HG03469 (cell line): ENCODE data around the gene VWF.

Experiments used
- ATAC-seq: cut with Tn5 transposase; IDR thresholded peaks from one replicate; pipeline ENCODE4 v1.9.1; 2021; ENCODE audit warnings: mild to moderate bottlenecking, moderate library complexity, moderate number of reproducible peaks; ENCODE audit not compliant: unreplicated experiment

The VWF gene

DNA sequence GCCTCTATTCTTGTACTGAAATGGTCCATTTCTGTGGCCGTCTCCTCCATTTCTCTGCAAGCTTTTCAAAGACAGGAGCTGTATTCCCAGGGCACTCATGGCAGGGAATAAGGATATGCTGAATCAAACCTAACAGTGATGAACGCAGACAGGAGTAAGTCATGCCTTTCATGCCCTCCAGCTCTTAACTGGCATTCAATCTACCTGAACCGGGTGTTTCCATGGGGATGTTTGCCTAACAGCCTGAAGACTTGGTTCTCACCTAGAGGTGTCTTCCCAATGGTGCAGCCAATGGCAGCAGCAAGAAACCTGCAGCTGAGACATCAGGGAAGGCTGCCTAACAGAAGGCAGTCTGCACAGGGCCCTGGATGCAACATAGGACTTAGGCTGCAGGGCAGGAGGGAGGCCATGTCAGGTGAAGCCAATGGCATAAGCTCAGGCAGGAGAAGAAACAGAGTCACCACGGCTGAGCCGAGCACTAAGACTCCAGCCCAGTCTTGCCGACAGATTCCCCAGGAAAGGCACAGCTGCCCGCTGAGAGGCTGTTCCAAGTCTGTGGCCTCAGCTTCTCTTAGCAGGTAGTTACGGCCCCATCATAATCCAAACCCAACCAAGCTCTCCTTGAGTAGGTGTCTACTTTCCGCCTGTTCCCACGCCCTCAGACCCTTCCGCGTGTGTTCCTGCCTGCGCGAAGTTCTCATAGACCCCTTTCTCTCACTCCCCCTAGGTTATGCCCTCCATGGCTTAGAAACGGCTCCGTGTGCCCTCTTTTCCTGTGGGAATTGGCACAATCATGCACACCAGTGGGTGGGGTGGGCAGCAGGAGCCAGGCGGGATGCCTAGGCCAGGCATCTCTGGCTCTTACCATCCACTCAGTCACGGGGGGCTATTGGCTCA is 44.1 kb downstream of the VWF start:
- no peak for ATAC-seq

DNA sequence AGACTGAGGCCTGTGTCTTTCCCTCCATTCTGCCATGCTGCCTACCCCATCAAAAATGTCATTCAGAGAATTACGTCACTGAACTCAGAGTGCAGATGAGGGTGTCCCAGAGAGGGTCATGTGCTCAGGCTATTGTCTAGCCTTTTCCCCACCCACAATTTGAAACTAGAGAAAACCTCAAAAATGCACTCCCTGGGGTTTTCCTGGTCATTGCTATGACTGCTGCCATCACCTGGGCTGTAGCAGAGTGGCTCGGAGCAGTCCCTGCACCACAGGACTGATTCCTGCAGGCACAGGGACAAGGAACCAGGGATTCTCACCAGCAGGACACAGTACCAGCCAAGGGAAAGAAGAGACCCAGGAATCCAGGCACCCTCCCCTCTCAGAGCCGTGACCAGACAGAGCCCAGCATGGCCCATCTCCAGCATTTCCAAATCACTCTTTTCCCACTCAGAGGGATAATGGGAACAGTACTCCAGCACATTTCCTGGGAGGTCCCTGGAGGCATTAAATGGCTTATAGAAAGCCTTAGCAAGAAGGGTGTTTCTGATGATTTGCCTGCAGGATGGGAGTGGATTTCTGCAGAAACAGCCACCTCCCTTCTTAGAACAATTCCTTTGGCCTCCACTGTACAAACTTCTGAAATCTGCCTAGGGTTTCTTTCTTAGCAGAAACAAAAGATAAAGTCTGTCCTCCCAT is 45.9 kb downstream of the VWF start:
- ATAC-seq, result no peak

DNA sequence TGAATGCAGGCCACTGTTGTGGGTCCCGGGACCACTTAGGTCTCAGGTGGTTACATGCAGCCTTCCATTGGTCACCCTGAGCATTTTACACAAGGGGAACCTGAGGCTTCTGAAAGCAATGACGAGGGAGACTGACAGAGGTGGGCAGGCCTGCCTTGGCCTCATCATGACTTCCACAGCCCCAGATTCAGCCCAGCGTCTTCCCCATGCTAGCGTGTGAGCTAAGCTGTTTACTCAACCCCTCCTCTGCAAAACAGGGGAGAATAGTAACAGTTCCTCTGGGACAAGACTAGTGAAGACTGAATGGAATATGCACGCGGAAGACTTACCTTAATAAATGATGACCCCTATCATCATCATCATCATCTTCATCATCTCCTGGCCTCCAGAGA is 46.8 kb downstream of the VWF start:
- no peak for ATAC-seq

DNA sequence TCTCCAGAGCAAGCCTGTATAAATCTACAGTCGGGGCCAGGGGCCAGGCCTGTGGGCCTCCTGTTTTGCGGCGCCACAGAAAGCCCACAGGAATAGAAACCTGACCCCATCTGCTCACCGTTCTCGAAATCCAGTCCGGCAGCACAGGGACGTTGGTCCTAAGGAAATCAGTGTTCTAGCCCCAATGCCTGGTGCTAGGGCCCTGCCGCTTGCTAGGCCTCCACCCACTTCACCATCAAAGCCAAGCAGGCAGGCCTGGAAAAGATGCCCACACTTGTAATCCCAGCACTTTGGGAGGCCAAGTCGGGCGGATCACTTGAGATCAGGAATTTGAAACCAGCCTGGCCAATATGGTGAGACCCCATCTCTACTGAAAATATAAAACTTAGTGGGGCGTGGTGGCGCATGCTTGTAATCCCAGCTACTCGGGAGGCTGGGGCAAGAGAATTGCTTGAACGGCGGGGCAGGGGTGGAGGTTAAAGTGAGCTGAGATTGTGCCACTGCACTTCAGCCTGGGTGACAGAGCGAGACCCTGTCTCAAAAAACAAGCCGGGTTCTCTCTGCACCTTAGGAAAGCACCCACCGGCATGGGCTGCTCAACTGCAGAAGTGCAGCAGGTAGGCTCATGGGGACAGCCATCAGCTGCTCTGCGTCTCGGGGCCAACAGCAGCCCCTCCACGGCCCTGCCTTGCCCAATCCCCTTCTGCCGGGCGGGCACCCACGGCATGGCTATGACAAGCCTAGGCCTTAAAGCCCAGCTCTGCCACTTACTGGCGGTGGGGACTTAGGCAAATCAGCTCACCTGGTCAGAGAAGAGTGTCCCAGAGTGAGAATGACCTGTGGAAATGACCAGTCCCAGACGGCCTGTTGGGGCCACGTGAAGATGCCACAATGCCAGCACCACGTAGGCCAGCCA is 47.4 kb downstream of the VWF start:
- ATAC-seq, result no peak

DNA sequence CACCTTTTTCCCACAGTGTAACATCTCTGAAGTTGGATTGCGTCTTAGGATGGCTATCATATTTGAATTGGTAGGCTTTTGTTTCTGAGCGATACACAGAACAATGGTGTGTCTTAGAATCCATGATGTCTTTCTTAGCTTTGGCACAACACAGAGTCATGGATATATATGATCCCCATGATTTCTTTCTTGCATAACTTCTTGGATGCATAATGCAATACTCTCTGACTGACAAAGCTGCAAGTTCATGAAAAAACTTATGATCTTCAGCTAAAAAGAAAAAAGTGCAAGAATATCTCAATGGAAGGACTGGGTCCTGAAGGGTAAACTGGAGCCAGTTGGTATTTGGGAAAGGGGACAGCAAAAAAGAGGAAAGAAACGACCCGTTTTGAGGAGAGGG is 48.1 kb downstream of the VWF start:
- no peak for ATAC-seq

DNA sequence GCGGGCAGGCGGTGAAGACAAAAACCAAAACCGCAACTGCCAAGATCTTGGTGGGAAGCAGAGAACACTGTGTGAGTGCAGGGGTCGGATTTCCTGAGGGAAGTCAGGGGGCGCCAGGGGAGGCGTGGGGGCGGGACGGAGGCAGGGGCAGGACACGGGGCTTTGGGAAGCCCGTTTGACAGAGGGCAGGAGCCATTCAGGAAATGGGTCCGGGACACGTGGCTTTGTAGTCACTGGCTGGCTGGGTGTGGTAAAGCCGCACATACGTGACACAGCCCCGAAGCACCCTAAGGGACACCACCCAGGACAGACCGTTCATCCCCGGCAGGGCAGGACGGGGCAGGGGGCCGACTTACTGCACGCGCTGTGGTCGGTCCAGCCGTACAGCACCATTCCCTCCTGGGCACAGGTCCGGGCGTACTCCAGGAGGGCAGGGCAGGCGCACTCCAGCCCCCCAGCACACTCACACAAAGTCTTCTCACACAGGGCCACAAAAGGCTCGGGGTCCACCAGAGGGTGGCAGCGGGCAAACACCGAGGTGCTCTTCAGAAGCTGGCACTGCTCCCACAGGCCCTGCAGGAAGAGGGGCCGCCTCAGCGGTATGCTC is 49.4 kb downstream of the VWF start:
- no peak for ATAC-seq

DNA sequence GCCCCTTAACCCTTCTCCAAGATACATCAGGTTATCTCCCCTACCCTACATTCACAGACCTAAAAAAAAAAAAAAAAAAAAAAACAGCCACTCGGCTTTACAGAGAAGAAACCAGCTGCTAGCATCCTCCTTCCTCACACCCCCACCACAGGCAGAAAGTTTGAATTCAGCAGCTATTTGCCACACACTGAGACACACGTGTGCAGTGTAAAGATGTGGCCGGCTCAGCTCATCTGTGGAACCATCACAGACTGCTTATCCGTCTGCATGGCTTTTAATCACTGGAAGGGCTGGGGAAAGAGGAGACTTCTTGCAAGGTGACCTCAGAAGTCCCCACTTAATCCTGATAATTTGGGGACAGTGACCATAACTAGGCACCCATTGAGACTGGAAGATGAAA is 50.0 kb downstream of the VWF start:
- ATAC-seq, result no peak

DNA sequence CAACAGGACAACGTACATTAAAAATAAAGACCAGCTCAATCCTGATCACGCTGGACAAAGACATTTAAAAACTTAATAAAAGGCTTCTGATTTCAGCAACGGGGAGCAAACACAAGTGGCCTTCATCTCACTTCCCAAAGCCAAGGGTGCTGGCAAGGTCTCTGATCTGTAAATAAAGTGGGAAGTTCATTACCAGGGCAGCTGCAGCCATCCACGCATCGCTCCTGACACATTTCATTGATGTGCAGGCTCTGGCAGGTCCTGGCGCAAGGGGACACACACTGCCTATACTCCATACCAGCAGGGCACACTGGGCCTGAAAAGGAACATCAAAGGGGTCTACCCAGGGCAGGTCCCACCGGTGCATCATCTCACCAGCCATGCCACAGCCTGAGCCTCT is 51.0 kb downstream of the VWF start:
- no peak for ATAC-seq

DNA sequence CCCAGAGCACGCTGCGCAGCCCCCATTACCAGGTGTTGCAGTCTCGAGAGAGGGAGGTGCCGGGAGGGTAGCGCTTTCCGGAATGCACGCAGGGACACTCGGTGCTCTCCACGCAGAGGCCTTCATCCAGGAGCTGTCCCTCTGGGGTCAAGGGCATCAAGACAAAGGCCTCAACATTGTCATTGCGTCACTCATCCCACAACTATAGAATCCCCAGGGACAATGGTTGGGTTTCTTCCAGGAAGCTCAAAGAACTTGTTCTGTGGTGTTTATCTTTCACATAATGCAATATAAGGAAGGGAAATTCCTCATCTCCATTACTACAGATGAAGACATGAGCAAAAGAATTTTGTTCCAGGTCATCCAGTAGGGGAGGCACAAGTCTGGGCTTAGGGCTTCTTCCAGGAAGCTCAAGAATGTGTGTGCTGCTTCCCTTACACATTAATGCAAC is 52.1 kb downstream of the VWF start:
- ATAC-seq, result no peak

DNA sequence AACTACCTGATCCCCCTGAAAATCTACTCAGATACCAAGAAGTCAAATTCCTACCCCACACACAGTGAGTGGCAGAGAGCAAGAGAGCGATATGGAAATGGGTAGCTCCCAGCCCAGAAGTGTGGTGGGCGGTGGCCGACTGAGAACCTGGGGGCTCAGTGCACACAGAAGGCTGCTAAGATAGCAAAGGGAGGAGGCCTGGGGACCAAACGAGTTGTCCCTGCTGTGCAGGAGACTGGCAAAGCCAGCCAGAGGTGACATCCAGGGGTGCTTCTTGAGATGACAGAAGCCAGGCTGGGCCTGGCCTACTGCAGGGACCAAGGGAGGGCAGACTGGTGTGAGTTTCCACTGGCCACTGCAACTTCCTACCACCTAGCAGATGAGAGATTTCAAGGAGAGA is 52.9 kb downstream of the VWF start:
- ATAC-seq, result no peak

DNA sequence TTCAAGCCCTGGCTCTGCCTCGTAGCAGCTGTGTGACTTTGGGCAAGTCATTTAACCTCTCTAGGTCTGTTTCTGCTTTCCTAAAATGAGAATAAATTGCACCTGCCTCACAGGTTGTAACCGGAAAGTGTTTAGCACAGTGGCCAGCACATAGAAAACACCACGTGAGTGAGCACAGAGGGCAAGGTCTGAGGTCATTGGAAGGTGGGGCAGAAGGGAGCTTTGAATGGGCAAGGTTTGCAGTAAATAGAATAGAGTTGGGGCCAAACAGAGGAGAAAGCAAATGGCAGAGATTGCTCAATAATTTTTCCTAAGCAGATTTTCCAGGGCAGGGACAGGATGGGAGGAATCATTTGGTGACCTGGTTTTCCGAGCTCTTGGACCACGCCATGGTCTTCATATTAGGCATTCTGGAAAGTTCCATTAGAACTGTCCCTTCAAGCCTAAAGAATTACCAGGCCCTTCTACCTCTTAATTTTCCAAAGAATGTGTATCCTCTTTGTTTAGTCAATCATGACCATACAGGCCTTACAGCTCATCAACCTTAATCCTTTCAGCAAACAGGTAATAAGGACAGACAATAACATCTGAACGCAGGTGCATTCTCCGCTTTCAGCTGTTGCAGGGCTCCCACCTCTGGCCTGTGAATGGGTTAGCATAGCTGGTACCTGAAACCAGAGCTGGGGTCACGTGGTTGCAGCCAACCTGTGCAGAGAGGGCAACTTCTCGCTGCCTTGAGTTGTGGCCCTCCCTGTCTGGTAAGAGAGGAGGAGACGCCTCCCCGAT is 53.8 kb downstream of the VWF start:
- no peak for ATAC-seq

DNA sequence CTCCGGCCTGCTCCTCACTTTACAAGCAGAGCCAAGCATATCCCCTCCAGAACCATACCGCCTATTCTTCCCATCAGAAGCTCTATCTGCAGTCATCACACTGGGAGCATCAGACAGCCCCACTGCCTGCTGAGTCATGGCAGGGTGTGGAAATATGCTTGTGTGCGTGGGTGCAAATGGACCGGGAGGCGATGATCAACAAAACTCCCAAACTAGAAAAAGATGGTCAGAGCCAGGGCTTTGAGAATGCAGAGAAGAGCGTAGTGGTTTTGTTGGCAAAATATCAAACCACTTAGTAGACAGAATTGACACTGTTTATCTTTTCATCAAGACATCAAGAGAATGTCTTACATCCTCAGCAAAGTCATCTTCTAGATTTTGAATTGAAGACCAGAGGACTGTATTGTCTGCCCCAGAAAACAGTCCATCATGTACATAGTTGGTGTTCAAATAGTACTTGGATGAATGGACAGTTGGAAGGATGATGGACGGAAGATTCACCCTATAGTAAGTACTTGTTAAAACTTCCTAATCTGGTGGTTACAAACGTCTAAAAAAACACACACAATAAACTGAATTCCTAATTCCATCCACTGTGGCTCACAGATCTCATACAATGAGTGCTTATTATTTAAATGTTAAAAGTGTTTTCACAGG is 54.9 kb downstream of the VWF start:
- ATAC-seq, result no peak

DNA sequence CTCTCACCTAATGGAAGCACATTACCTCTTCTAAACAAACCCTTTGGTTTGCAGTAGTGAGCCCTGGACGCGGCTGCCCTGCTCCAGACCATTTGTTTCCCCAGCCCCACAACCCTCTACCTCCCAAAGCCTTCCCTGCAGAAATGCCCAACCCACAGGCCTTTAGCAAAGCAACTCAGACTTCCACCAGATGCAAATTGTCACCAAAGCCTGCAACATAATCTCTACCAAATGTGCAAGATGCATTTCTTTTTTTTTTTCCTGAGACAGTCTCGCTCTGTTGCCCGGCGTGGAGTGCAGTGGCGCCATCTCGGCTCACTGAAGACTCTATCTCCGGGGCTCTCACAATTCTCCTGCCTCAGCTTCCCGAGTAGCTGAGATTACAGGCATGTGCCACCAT is 56.2 kb downstream of the VWF start:
- no peak for ATAC-seq

DNA sequence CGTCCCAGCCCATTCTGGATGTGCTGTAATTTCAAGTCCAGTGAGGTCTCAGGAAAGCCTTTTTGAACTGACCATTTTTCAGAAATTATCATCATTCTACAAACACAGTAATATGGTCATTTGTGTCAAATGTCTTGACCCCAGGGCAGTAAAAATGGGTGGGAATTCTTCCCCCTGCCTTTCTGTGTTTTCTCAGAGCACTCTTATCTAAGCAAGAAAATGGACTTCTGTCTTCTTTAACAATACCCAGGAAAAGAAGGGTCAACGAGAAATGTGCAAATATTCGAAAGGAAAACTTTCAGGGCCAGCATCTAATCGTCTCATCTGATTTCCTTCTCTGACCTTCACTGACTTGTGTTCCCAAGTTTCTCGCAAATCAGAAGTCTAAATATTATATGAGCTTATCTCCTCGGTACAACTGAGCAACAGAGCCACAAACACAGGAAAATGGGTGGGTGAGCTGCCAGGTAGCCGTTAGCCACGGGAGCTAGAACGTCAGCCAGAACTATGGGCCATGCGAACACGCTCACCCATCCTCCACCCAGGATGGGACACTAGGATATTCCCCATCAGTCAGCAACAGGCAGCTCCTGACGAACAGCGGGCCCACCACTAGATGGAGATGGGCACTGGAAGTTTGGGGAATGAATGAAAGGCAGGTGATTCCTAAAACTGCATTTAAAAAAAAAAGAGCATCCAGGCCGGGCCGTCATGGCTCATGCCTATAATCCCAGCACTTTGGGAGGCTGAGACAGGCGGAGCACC is 57.1 kb downstream of the VWF start:
- no peak for ATAC-seq

DNA sequence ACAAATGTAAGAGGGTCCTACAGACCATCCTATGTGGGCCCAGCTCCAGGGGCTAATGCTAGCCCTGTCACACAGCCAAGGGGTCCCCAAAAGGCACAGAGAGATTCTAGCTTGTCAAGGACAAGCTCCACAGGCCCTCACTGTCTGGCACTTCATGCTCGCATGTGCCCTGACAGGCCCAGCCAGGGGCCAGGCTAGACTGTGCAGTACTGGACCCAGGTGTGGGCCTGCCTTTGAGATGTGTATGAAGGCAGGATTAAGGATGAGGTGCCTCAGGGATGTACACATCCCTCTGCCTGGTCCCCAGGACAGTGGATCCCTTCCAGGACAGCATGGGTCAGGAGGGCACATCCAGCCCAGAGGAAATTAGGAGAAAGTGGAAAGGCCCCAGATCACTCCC is 57.8 kb downstream of the VWF start:
- no peak for ATAC-seq

DNA sequence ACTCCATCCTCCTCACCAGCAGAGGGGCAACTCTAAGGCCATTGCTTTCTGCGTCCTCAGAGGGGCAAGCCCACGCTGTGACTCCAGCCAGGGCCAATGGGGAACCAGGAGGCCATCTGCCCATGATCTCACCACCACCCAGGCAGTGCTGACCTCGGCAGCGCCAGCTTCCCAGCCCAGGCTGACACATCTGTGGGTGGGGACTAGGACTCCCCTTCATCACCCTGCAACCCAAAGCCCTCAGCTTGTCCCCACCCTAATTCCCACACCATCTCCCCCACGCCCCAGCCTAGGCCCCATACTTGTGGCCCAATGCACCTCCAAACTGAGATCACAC is 58.6 kb downstream of the VWF start:
- no peak for ATAC-seq

DNA sequence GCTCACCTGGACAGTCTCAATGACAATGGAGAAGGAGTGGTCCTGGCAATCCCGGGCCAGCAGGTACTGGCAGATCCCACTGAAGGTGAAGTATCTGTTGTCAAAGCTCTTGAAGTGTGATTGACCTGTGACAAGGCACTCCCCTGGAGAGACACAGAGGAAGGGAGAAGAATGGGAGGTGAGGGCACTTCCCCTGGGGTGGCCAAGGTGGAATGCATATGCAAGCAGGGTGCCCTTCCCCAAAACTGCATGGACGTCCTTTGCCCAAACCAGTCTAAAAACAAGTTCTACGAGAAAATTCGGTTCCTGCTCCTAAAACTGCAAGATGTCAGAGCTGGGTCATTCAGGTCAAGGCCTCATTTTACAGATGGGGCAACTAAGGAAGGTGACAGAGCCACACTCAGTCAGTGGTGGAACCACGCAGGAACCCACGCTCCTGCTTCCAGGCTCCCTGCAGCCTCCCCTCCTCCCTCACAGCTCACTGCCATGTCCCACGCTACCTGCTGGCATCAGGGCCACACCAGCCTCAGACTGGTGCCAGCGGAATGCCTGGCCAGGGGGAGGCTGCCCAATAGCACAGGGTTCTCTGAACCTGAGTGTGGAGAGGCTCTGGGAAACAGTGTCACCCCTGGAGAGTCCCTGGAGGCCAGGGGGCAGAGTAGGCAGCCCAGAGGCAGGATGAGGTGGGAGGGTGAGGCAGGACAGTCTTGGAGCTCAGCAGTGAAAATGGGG is 59.2 kb downstream of the VWF start:
- no peak for ATAC-seq
